ENCODE results near the gene EPS8.

DNA sequence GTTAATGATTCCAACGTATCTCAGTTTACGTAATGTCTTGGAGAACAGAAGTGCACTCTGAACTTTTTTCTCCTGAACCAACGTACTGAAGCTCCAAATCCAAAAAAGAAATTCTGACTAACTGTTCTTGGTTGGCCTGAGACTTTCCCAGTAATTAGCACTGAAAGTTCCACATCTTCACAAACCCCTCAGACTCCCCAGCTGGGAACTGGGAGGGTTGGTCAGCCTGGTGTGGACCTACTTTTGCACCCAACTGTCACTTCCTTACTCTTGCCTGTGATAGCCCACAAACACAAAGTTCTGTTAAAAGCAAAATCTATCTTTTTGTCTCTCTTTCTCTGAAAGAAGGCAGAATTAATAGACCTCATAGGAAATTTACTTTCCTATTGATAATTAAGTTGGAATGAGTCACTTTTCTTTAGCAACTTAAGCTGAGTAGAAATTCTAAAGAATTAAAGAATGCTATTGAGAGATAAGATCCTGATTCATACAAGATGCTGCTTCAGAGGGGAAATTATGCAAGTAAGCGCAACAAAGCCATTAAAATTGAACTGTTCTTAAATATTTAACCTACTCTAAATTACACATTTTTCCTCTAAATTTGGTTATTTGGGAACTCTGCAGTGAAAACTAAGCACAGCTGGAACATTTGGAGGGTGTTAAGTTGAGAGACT is 155.0 kb downstream of the EPS8 start:
- TF ChIP-seq CTCF (IDR thresholded peaks at IDR 0.05) (no peak), POLR2A (IDR thresholded peaks at IDR 0.05) (no peak)

Measured in lower leg skin (tissue), 3 donors.